Measurements from ENCODE around the gene COL13A1. TPM values are rescaled to one million over a fixed set of nuclear protein-coding genes. Genes with fewer than 3 reads are reported as not detected.
A peak's percentile ranks its signal among the peaks of the same experiment; 100 is the strongest.

The COL13A1 gene
- total RNA-seq, 1 experiment from 2014 or later, result 5.9 TPM

DNA sequence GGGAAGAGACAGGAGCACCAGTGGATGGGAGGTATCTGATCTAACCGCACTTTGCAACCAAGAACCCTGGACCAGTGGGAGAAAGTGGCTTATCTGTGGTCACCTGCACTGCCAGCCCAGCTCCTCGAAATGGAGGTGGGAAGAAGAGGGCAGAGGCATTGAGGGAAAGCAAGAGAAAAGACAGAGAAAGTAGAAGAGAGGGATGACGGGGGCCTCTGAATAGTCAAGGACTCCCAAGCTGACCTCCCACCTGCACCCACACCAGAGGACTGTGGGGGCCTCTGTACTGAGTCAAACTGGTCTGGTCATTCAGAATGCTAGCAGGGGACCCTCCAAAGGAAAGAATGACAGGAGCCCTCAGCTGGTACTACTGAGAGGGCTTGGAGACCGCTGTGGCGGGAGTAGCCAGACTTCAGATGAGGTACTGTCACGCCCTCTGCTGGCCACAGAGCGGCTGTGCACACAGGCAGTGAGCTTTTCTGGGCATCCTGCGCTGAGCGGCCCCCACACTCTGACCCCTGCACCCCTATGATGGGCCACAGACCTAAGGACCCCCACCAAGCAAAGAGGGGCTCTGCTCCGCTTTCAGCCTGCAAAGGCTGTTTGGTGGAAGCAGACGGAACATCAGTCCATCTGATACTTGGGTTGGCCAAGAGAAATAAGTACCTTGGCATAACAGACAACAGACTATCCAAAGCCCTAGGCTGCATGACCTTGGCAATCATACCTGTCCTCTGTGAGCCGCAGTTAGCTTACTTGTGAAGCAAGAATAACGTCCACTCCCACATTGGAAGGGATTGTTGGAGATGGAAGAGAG is 112.9 kb downstream of the COL13A1 start:
- H3K9ac ChIP-seq (ENCODE audit: low read length), result no peak overlapping the region
- H4K20me1 ChIP-seq (ENCODE audit: insufficient read depth), result no peaks in the 10 kb centered on the region
- no peaks in the 10 kb centered on the region for H3K9me3 ChIP-seq (ENCODE audit: control insufficient read depth in 1 of 2, insufficient read depth in 1 of 2, low read depth in 1 of 2, low read length in 2 of 2)
- ChIA-PET POLR2A (no interaction called here), RAD21 (ENCODE audit: low non-redundant PET in 1 of 2, low total read pairs in 2 of 2, uncharacterized antibody in 2 of 2, unreplicated experiment in 2 of 2) (interaction anchor here (0.8 to 1.7 kb wide), 10 partner anchors 13 to 172 kb away, joined by 3 to 17 read pairs (median 4); no protein-coding TSS in a partner anchor), CTCF (interaction anchor here (0.5 to 6.7 kb wide), 24 partner anchors 9 to 271 kb away, joined by 3 to 120 read pairs (median 6); partner anchors contain the start of gene COL13A1)
- intact Hi-C loops (cut with micrococcal nuclease), result loop anchor here (1.0 to 5.0 kb wide), 5 partner anchors 32 to 272 kb away; partner anchors contain the start of gene COL13A1
- DNase-seq (ENCODE audit: low read depth, low spot score) (peak; percentile 35), ATAC-seq (peak; percentile 96)
- no peaks in the 10 kb centered on the region for H3K4me1 ChIP-seq (ENCODE audit: control insufficient read depth in 1 of 2, insufficient read depth in 2 of 2, low read length in 2 of 2)
- BruUV-seq (replicated peaks), result no TSS peak
- H3K36me3 ChIP-seq (ENCODE audit: control insufficient read depth in 1 of 2, insufficient read depth in 2 of 2, low read length in 2 of 2), result no peaks in the 10 kb centered on the region
- no peaks in the 10 kb centered on the region for H3K9me2 ChIP-seq (ENCODE audit: insufficient read depth)
- no peaks in the 10 kb centered on the region for H3K27me3 ChIP-seq (ENCODE audit: insufficient read depth, low read length)
- H3K27ac ChIP-seq (ENCODE audit: low read depth, low read length), result no peak overlapping the region
- no peak overlapping the region for H3K4me3 ChIP-seq (replicated peaks in 1 of 2; ENCODE audit: low read depth in 1 of 2, low read length in 2 of 2)
- H3K79me2 ChIP-seq (ENCODE audit: insufficient read depth, low read length), result no peaks in the 10 kb centered on the region
- H2AFZ ChIP-seq (ENCODE audit: low read depth, low read length, poor library complexity, severe bottlenecking), result no peak overlapping the region
- peak; percentile 91 to 95 (median 91) for TF ChIP-seq CTCF (IDR thresholded peaks at IDR 0.05 in 2 of 3, conservative IDR thresholded peaks at IDR 0.05 in 1 of 3; ENCODE audit: borderline replicate concordance in 1 of 3, insufficient read depth in 1 of 3, low read depth in 2 of 3, low read length in 2 of 3)
- TF ChIP-seq SIN3A (IDR thresholded peaks at IDR 0.05; ENCODE audit: low read depth), result no peak
- TF ChIP-seq SP1 (IDR thresholded peaks at IDR 0.05; ENCODE audit: low read depth), result no peak
- TF ChIP-seq CBX3 (IDR thresholded peaks at IDR 0.05; ENCODE audit: low read depth), result no peak
- TF ChIP-seq REST (IDR thresholded peaks at IDR 0.05; ENCODE audit: low read depth), result no peak
- no peak for TF ChIP-seq FOSL1 (IDR thresholded peaks at IDR 0.05; ENCODE audit: low read depth)
- TF ChIP-seq POLR2AphosphoS5 (IDR thresholded peaks at IDR 0.05; ENCODE audit: low read depth, low read length), result no peak
- TF ChIP-seq RAD21 (IDR thresholded peaks at IDR 0.05; ENCODE audit: low read depth), result peak; percentile 94
- no peak overlapping the region for H3K4me2 ChIP-seq (ENCODE audit: low read length)
